Neural progenitor cell (in vitro differentiated cells): Measurements from ENCODE around the gene C9orf72. TPM values are rescaled to one million over a fixed set of nuclear protein-coding genes. Genes with fewer than 3 reads are reported as not detected.

Experiments
- DNase-seq: peaks from one replicate; pipeline ENCODE4 v3.0.0-alpha.2; 2016; ENCODE audit warnings: low spot score
- H2AFZ ChIP-seq: fragments of 200-600 bp; sonication (generic); replicated peaks from 2 replicates; pipeline ENCODE4 v1.6.1; 2016; ENCODE audit warnings: antibody characterized with exemption
- H3F3A ChIP-seq: fragments of 200-600 bp; sonication (generic); 2 replicates; pipeline ENCODE4 v1.6.1; 2016; ENCODE audit warnings: antibody characterized with exemption, low read depth
- H3K27ac ChIP-seq: fragments of 200-600 bp; sonication (generic); 2 replicates; pipeline ENCODE4 v1.5.1; 2016; ENCODE audit warnings: mild to moderate bottlenecking
- H3K27me3 ChIP-seq: fragments of 200-600 bp; sonication (generic); 2 replicates; pipeline ENCODE4 v1.6.1; 2016; ENCODE audit warnings: mild to moderate bottlenecking, moderate library complexity
- H3K36me3 ChIP-seq: fragments of 200-600 bp; sonication (generic); 2 replicates; pipeline ENCODE4 v1.5.1; 2016
- H3K4me1 ChIP-seq: fragments of 200-600 bp; sonication (generic); 2 replicates; pipeline ENCODE4 v1.6.1; 2016; ENCODE audit warnings: mixed run types
- H3K4me2 ChIP-seq: fragments of 200-600 bp; sonication (generic); 2 replicates; pipeline ENCODE4 v1.6.1; 2016
- H3K4me3 ChIP-seq: fragments of 200-600 bp; sonication (generic); 2 replicates; pipeline ENCODE4 v1.5.1; 2016
- H3K79me2 ChIP-seq: fragments of 200-600 bp; sonication (generic); 2 replicates; pipeline ENCODE4 v1.6.1; 2016; ENCODE audit warnings: low read depth
- H3K9ac ChIP-seq: fragments of 200-600 bp; sonication (generic); 2 replicates; pipeline ENCODE4 v1.6.1; 2016
- H3K9me3 ChIP-seq: fragments of 200-600 bp; sonication (generic); 2 replicates; pipeline ENCODE4 v1.5.1; 2016; ENCODE audit warnings: low read depth
- H4K20me1 ChIP-seq: fragments of 200-600 bp; sonication (generic); 2 replicates; pipeline ENCODE4 v1.6.1; 2016; ENCODE audit warnings: low read depth
- H3K27ac Mint-ChIP-seq: 3 replicates; pipeline ENCODE4 v1.8.0; 2021; ENCODE audit warnings: mixed read lengths
- H3K27me3 Mint-ChIP-seq: 2 replicates; pipeline ENCODE4 v1.8.0; 2022; ENCODE audit warnings: low read depth, mild to moderate bottlenecking, inconsistent platforms, moderate library complexity, mixed read lengths; ENCODE audit not compliant: insufficient read depth
- H3K36me3 Mint-ChIP-seq: 3 replicates; pipeline ENCODE4 v1.8.0; 2021; ENCODE audit warnings: mixed read lengths
- H3K4me1 Mint-ChIP-seq: 3 replicates; pipeline ENCODE4 v1.8.0; 2021; ENCODE audit warnings: mixed read lengths
- H3K4me3 Mint-ChIP-seq: 3 replicates; pipeline ENCODE4 v1.8.0; 2021; ENCODE audit warnings: mild to moderate bottlenecking, moderate library complexity, mixed read lengths
- H3K9me3 Mint-ChIP-seq: 3 replicates; pipeline ENCODE4 v1.8.0; 2020; ENCODE audit warnings: mixed read lengths
- EZH2 ChIP-seq: fragments of 200-600 bp; sonication (generic); IDR thresholded peaks from 2 replicates; pipeline ENCODE4 v1.6.1; 2017; ENCODE audit warnings: antibody characterized with exemption, mild to moderate bottlenecking, moderate library complexity
- EZH2phosphoT487 ChIP-seq: fragments of 200-600 bp; sonication (generic); IDR thresholded peaks from 2 replicates; pipeline ENCODE4 v1.6.1; 2017; ENCODE audit warnings: antibody characterized with exemption
- total RNA-seq: library from RNA; depleted of rRNA; stranded (reverse); fragments of >200 nt; gene quantifications from 2 replicates; pipeline ENCODE4 v1.2.3, GENCODE V29; 2015; ENCODE audit warnings: low replicate concordance
- TF ChIP-seq, protein P1 (sequence below): fragments of 200-600 bp; sonication (generic); IDR thresholded peaks from 2 replicates; pipeline ENCODE4 v1.5.1; 2017; ENCODE audit warnings: antibody characterized with exemption, mild to moderate bottlenecking

C9orf72 gene
- total RNA-seq, 1 donor from 2014 or later: 107 TPM

- Histone ChIP-seq H3K27ac (no peak overlapping the region), H3K9ac (no peak overlapping the region), H3K4me3 (no peak overlapping the region), H3K4me2 (no peak overlapping the region), H3K36me3 (no peaks in the 10 kb centered on the region), H3F3A (no peaks in the 10 kb centered on the region), H4K20me1 (peaks cover 27% of the 10 kb centered on the region), H3K27me3 (no peaks in the 10 kb centered on the region), H2AFZ (no peak overlapping the region), H3K79me2 (peaks cover 98% of the 10 kb centered on the region), H3K4me1 (peaks cover 16% of the 10 kb centered on the region), H3K9me3 (no peaks in the 10 kb centered on the region)
- no peak overlapping the region for H3K4me3 Mint-ChIP-seq
- H3K36me3 Mint-ChIP-seq: peaks cover 11% of the 10 kb centered on the region
- TF ChIP-seq, protein P1, sequence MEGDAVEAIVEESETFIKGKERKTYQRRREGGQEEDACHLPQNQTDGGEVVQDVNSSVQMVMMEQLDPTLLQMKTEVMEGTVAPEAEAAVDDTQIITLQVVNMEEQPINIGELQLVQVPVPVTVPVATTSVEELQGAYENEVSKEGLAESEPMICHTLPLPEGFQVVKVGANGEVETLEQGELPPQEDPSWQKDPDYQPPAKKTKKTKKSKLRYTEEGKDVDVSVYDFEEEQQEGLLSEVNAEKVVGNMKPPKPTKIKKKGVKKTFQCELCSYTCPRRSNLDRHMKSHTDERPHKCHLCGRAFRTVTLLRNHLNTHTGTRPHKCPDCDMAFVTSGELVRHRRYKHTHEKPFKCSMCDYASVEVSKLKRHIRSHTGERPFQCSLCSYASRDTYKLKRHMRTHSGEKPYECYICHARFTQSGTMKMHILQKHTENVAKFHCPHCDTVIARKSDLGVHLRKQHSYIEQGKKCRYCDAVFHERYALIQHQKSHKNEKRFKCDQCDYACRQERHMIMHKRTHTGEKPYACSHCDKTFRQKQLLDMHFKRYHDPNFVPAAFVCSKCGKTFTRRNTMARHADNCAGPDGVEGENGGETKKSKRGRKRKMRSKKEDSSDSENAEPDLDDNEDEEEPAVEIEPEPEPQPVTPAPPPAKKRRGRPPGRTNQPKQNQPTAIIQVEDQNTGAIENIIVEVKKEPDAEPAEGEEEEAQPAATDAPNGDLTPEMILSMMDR: no peak
- TF ChIP-seq EZH2phosphoT487: no peak
- no peak for TF ChIP-seq EZH2
- DNase-seq: no peak
- H3K4me1 Mint-ChIP-seq: peaks cover 12% of the 10 kb centered on the region
- no peaks in the 10 kb centered on the region for H3K27me3 Mint-ChIP-seq
- peaks cover 3% of the 10 kb centered on the region for H3K9me3 Mint-ChIP-seq
- no peak overlapping the region for H3K27ac Mint-ChIP-seq
Measured at GRCh38 chr9:27518006-27518405, 55.3 kb downstream of the C9orf72 start.

GRCh38 chr9:27514551-27514950 lies 58.7 kb downstream of the C9orf72 start:
- H3K36me3 Mint-ChIP-seq: peaks cover 14% of the 10 kb centered on the region

GRCh38 chr9:27511771-27512170 lies 61.5 kb downstream of the C9orf72 start:
- Histone ChIP-seq H3K36me3 (no peaks in the 10 kb centered on the region), H3K79me2 (peaks cover 61% of the 10 kb centered on the region), H3K4me1 (peaks cover 4% of the 10 kb centered on the region), H3K27ac (no peak overlapping the region), H3K9me3 (no peaks in the 10 kb centered on the region), H3F3A (no peaks in the 10 kb centered on the region), H3K4me2 (no peak overlapping the region), H3K9ac (no peak overlapping the region), H4K20me1 (peaks cover 5% of the 10 kb centered on the region), H3K27me3 (no peaks in the 10 kb centered on the region), H3K4me3 (no peak overlapping the region), H2AFZ (no peak overlapping the region)
- DNase-seq: no peak
- no peaks in the 10 kb centered on the region for H3K4me1 Mint-ChIP-seq
- no peak overlapping the region for H3K4me3 Mint-ChIP-seq
- no peak overlapping the region for H3K27ac Mint-ChIP-seq
- TF ChIP-seq EZH2phosphoT487 (no peak), EZH2 (no peak)
- TF ChIP-seq, protein P1: no peak
- peaks cover 6% of the 10 kb centered on the region for H3K9me3 Mint-ChIP-seq
- peaks cover 23% of the 10 kb centered on the region for H3K36me3 Mint-ChIP-seq
- no peaks in the 10 kb centered on the region for H3K27me3 Mint-ChIP-seq

More at GRCh38 chr9:27514551-27514950, 58.7 kb downstream of the C9orf72 start:
- H3K4me3 Mint-ChIP-seq: no peak overlapping the region
- H3K9me3 ChIP-seq: no peaks in the 10 kb centered on the region
- H3K4me3 ChIP-seq: no peak overlapping the region
- no peaks in the 10 kb centered on the region for H3K36me3 ChIP-seq
- no peaks in the 10 kb centered on the region for H3F3A ChIP-seq
- H3K9ac ChIP-seq: no peak overlapping the region
- H3K4me2 ChIP-seq: no peak overlapping the region
- no peak overlapping the region for H2AFZ ChIP-seq
- no peaks in the 10 kb centered on the region for H3K27me3 Mint-ChIP-seq
- DNase-seq: no peak
- H3K27me3 ChIP-seq: no peaks in the 10 kb centered on the region
- peaks cover 19% of the 10 kb centered on the region for H4K20me1 ChIP-seq
- peaks cover 6% of the 10 kb centered on the region for H3K4me1 Mint-ChIP-seq
- peaks cover 78% of the 10 kb centered on the region for H3K79me2 ChIP-seq
- no peak overlapping the region for H3K27ac ChIP-seq
- TF ChIP-seq EZH2 (no peak), EZH2phosphoT487 (no peak)
- TF ChIP-seq, protein P1: no peak
- H3K9me3 Mint-ChIP-seq: peaks cover 3% of the 10 kb centered on the region
- no peak overlapping the region for H3K27ac Mint-ChIP-seq
- peaks cover 16% of the 10 kb centered on the region for H3K4me1 ChIP-seq
